Prostate gland (tissue), 2 donors: ENCODE data around the gene PPP1CB.

Experiments
- POLR2A ChIP-seq: fragments of 450-650 bp; IDR thresholded peaks from one replicate; pipeline ENCODE4 v1.6.1; 2016; ENCODE audit warnings: antibody characterized with exemption, mild to moderate bottlenecking
- POLR2AphosphoS5 ChIP-seq: sonication (generic); formaldehyde crosslinking; IDR thresholded peaks from one replicate; pipeline ENCODE4 v1.6.1; 2017; ENCODE audit warnings: antibody characterized with exemption
- TF ChIP-seq, protein P1 (sequence below), 4 experiments: fragments of 200-600 bp in 2 of 4; fragments of 450-650 bp in 2 of 4; sonication (generic) in 2 of 4; IDR thresholded peaks; 1 replicate in 3 of 4; 2 replicates in 1 of 4; pipeline ENCODE4 v1.5.1; 2016 to 2019; ENCODE audit warnings: antibody characterized with exemption in 4 of 4, mild to moderate bottlenecking in 2 of 4, moderate library complexity in 2 of 4

DNA sequence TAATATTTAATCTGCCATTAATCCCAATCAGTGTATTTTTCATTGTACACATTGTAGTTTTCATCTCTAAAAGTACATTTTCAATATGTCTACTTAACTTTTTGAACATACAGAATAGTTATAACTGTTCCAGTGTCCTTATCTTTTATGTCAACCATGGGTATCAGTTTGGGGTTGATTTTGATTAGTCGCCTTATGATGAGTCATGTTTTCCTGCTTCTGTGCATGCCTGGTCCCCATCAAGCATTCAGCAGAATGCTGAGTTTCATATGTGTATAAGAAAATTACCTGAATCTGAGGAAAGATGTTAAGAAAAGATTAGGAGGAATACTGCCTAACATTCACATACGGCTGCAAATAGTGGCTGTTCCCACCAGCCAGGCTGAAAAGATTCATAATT, 76.8 kb downstream of the PPP1CB start:
- TF ChIP-seq, protein P1, sequence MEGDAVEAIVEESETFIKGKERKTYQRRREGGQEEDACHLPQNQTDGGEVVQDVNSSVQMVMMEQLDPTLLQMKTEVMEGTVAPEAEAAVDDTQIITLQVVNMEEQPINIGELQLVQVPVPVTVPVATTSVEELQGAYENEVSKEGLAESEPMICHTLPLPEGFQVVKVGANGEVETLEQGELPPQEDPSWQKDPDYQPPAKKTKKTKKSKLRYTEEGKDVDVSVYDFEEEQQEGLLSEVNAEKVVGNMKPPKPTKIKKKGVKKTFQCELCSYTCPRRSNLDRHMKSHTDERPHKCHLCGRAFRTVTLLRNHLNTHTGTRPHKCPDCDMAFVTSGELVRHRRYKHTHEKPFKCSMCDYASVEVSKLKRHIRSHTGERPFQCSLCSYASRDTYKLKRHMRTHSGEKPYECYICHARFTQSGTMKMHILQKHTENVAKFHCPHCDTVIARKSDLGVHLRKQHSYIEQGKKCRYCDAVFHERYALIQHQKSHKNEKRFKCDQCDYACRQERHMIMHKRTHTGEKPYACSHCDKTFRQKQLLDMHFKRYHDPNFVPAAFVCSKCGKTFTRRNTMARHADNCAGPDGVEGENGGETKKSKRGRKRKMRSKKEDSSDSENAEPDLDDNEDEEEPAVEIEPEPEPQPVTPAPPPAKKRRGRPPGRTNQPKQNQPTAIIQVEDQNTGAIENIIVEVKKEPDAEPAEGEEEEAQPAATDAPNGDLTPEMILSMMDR (IDR thresholded peaks at IDR 0.05), result no peak
- TF ChIP-seq POLR2AphosphoS5 (no peak), POLR2A (no peak)
